Esophagus squamous epithelium (tissue), 4 donors: ENCODE results near the gene APBA2.

Source experiments
- CTCF ChIP-seq, 6 experiments: fragments of 450-650 bp in 4 of 6; fragments of 200-600 bp in 2 of 6; sonication (generic) in 2 of 6; IDR thresholded peaks; one replicate each; pipeline ENCODE4 v1.5.1; 2016 to 2019; ENCODE audit warnings: antibody characterized with exemption in 6 of 6, mild to moderate bottlenecking in 4 of 6, moderate library complexity in 4 of 6
- POLR2A ChIP-seq, 4 donors: fragments of 450-650 bp; IDR thresholded peaks; one replicate each; pipeline ENCODE4 v1.6.1; 2017; ENCODE audit warnings: antibody characterized with exemption in 4 of 4, mild to moderate bottlenecking in 4 of 4, moderate library complexity in 3 of 4

DNA sequence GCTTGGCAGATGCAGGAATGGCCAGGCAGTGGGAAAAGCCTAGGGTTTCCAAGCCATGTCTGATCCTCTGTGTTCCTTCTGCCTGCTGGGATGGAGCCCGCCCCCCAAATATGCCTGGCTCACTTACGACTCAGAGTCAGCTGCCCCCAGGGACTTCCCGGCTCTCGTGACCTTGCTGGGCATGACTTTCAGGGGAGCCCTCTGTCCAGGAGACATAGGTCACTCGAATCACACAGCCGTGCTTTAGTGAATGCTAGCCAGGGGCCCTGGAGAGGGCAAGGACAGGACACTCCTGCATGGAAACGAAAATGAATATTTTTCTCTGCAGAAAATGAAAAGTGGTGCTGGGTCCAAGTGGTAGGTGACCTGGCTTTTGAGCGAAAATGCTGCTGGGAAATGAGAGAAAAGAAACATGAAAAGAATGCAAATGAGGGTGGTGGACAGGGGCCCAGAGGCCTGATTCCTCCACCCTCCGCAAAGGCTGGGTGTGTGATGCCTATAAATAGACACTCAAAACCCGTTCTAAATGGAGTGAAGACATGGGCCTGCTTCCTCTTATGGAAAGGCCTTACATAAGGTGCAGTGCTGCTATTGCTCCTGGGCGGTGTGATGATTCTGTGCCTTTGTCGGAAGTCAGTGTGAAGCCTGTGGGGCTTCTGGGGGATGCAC is 107.4 kb downstream of the APBA2 start:
- no peak for TF ChIP-seq CTCF (IDR thresholded peaks at IDR 0.05)
- no peak for TF ChIP-seq POLR2A (IDR thresholded peaks at IDR 0.05)
